GM12892 (cell line): ENCODE results near the gene GAS2L2.

Experiments used
- POLR2A ChIP-seq: IDR thresholded peaks from 2 replicates; pipeline ENCODE4 v1.6.1; 2011; ENCODE audit warnings: low read depth, low read length, control low read depth
- POLR2AphosphoS5 ChIP-seq: IDR thresholded peaks from 2 replicates; pipeline ENCODE4 v1.6.1; 2011; ENCODE audit warnings: low read depth, low read length, control low read depth

- no peak for TF ChIP-seq POLR2A
- TF ChIP-seq POLR2AphosphoS5: no peak
These were observed 58.1 kb downstream of the GAS2L2 start for GRCh38 chr17:35694906-35695305.
